Calu3 (cell line): ENCODE measurements around the gene OR9K2. TPM values are rescaled to one million over a fixed set of nuclear protein-coding genes. Genes with fewer than 3 reads are reported as not detected.
"Not testable (repeated sequence)": the region's sequence is repeated elsewhere in the genome, so short reads cannot be mapped to it uniquely, and the experiment has no call there.

Experiments used
- BruUV-seq: library from RNA; stranded (reverse); fragments of 400-500 nt; replicated peaks from 2 replicates; lab custom pipeline; 2021; lab: Mats Ljungman, UMichigan
- CTCF ChIA-PET: fragments of 300-600 bp; sonication (Branson Sonifier 250); formaldehyde crosslinking; loops from one replicate; lab custom pipeline; 2022; ENCODE audit warnings: antibody characterized with exemption; lab: Charles Lee
- DNase-seq: peaks from one replicate; pipeline ENCODE4 v3.0.0; 2022
- H3K27ac Mint-ChIP-seq: one replicate; pipeline ENCODE4 v1.8.0; 2022; ENCODE audit warnings: mixed read lengths; ENCODE audit not compliant: unreplicated experiment
- H3K27me3 Mint-ChIP-seq: one replicate; pipeline ENCODE4 v1.8.0; 2022; ENCODE audit warnings: mixed read lengths; ENCODE audit not compliant: unreplicated experiment
- H3K36me3 Mint-ChIP-seq: one replicate; pipeline ENCODE4 v1.8.0; 2022; ENCODE audit warnings: mild to moderate bottlenecking, moderate library complexity, mixed read lengths; ENCODE audit not compliant: insufficient read depth, unreplicated experiment
- H3K4me1 Mint-ChIP-seq: one replicate; pipeline ENCODE4 v1.8.0; 2022; ENCODE audit warnings: mild to moderate bottlenecking, low read depth, mixed read lengths; ENCODE audit not compliant: unreplicated experiment
- H3K4me3 Mint-ChIP-seq: one replicate; pipeline ENCODE4 v1.8.0; 2022; ENCODE audit warnings: mild to moderate bottlenecking, low read depth, moderate library complexity, mixed read lengths; ENCODE audit not compliant: unreplicated experiment
- H3K9me3 Mint-ChIP-seq: one replicate; pipeline ENCODE4 v1.8.0; 2022; ENCODE audit warnings: low read depth, mixed read lengths; ENCODE audit not compliant: unreplicated experiment
- CTCF ChIP-seq: fragments of 200-600 bp; IDR thresholded peaks from one replicate; pipeline ENCODE4 v1.8.0; 2022; ENCODE audit warnings: antibody characterized with exemption; ENCODE audit not compliant: unreplicated experiment
- intact Hi-C: fragments of 100-400 bp; cut with micrococcal nuclease; formaldehyde crosslinking; loops from one replicate; pipeline ENCODE4 v1.10.0; 2022; ENCODE audit not compliant: unreplicated experiment
- total RNA-seq: library from RNA; stranded (reverse); gene quantifications from 2 replicates; pipeline ENCODE4 v1.2.3, GENCODE V29; 2022

The OR9K2 gene
- total RNA-seq, 1 experiment from 2014 or later = not detected

- Mint-ChIP-seq H3K9me3 (no peaks in the 10 kb centered on the region), H3K4me3 (no peak overlapping the region), H3K4me1 (no peaks in the 10 kb centered on the region), H3K27me3 (peaks cover 32% of the 10 kb centered on the region), H3K27ac (no peak overlapping the region), H3K36me3 (no peaks in the 10 kb centered on the region)
- CTCF ChIA-PET = no interaction called here
- TF ChIP-seq CTCF = no peak
- BruUV-seq = no TSS peak
- DNase-seq = no peak
- intact Hi-C loops = no loop called here
Measured at GRCh38 chr12:55132816-55133215, 6.6 kb downstream of the OR9K2 start.

GRCh38 chr12:55142669-55143565 lies 16.7 kb downstream of the OR9K2 start:
- H3K4me3 Mint-ChIP-seq = no peak overlapping the region
- no peaks in the 10 kb centered on the region for H3K4me1 Mint-ChIP-seq
- peaks cover 3% of the 10 kb centered on the region for H3K9me3 Mint-ChIP-seq
- intact Hi-C loops = loop anchor here (1.0 to 10.0 kb wide), 5 partner anchors 71 to 441 kb away; no protein-coding TSS in a partner anchor
- TF ChIP-seq CTCF = peak; percentile 63
- no peak overlapping the region for H3K27ac Mint-ChIP-seq
- H3K36me3 Mint-ChIP-seq = no peaks in the 10 kb centered on the region
- no TSS peak for BruUV-seq
- H3K27me3 Mint-ChIP-seq = no peaks in the 10 kb centered on the region
- CTCF ChIA-PET = interaction anchor here (0.7 to 1.0 kb wide), 2 partner anchors 150 to 383 kb away, joined by 3 read pairs; no protein-coding TSS in a partner anchor
- peak; percentile 69 for DNase-seq

GRCh38 chr12:55143566-55143870 lies 17.3 kb downstream of the OR9K2 start:
- Mint-ChIP-seq H3K4me1 (no peaks in the 10 kb centered on the region), H3K27me3 (no peaks in the 10 kb centered on the region), H3K27ac (no peak overlapping the region), H3K4me3 (no peak overlapping the region), H3K36me3 (no peaks in the 10 kb centered on the region), H3K9me3 (peaks cover 3% of the 10 kb centered on the region)
- BruUV-seq = no TSS peak
- CTCF ChIA-PET = no interaction called here
- TF ChIP-seq CTCF = no peak
- DNase-seq = no peak
- intact Hi-C loops = loop anchor here (1.0 to 10.0 kb wide), 5 partner anchors 71 to 441 kb away; no protein-coding TSS in a partner anchor

- DNase-seq, intact Hi-C loops, CTCF ChIA-PET: not testable (repeated sequence)
Measured at GRCh38 chr12:55167010-55167640, 40.9 kb downstream of the OR9K2 start.

More at GRCh38 chr12:55167010-55167640, 40.9 kb downstream of the OR9K2 start:
- H3K27me3 Mint-ChIP-seq, H3K4me3 Mint-ChIP-seq, H3K9me3 Mint-ChIP-seq, H3K36me3 Mint-ChIP-seq, BruUV-seq, H3K27ac Mint-ChIP-seq, H3K4me1 Mint-ChIP-seq: not testable (repeated sequence)
